WTC11 (cell line): Measurements from ENCODE around the gene PHYHD1. TPM values are rescaled to one million over a fixed set of nuclear protein-coding genes. Genes with fewer than 3 reads are reported as not detected.

ENCODE experiments used
- ATAC-seq: fragments of 200-7000 bp; cut with Tn5 transposase; 2 replicates; pipeline ENCODE4 v1.10.0; 2021; ENCODE audit warnings: mild to moderate bottlenecking, moderate library complexity
- CTCF ChIA-PET: fragments of 300-600 bp; sonication (Branson Sonifier 250); formaldehyde crosslinking; loops from one replicate; lab custom pipeline; 2021; ENCODE audit warnings: antibody characterized with exemption; lab: Charles Lee
- POLR2A ChIA-PET: fragments of 350-600 bp; sonication (Branson Sonifier 250); formaldehyde crosslinking; loops from one replicate; lab custom pipeline; 2021; ENCODE audit warnings: antibody characterized with exemption; lab: Charles Lee
- DNase-seq: peaks from one replicate; pipeline ENCODE4 v3.0.0; 2021; ENCODE audit warnings: low spot score
- H3K27ac Mint-ChIP-seq: 2 replicates; pipeline ENCODE4 v1.8.0; 2021; ENCODE audit warnings: mixed read lengths
- H3K27me3 Mint-ChIP-seq: 2 replicates; pipeline ENCODE4 v1.8.0; 2021; ENCODE audit warnings: low read depth, mild to moderate bottlenecking, moderate library complexity, mixed read lengths
- H3K36me3 Mint-ChIP-seq: 2 replicates; pipeline ENCODE4 v1.8.0; 2021; ENCODE audit warnings: mixed read lengths
- H3K4me1 Mint-ChIP-seq: 2 replicates; pipeline ENCODE4 v1.8.0; 2022; ENCODE audit warnings: mixed read lengths
- H3K4me3 Mint-ChIP-seq: 2 replicates; pipeline ENCODE4 v1.8.0; 2021; ENCODE audit warnings: mild to moderate bottlenecking, moderate library complexity, mixed read lengths
- H3K9me3 Mint-ChIP-seq: 2 replicates; pipeline ENCODE4 v1.8.0; 2021; ENCODE audit warnings: mixed read lengths
- FOXJ3 ChIP-seq: sonication (generic); formaldehyde crosslinking; IDR thresholded peaks from 2 replicates; pipeline ENCODE4 v1.9.0; 2021; ENCODE audit warnings: missing genetic modification reagents, mild to moderate bottlenecking, borderline replicate concordance
- FOXP1 ChIP-seq: sonication (generic); formaldehyde crosslinking; IDR thresholded peaks from 2 replicates; pipeline ENCODE4 v1.8.0; 2022; ENCODE audit warnings: missing genetic modification reagents, mild to moderate bottlenecking, moderate library complexity, borderline replicate concordance
- GTF2I ChIP-seq: fragments of 250-450 bp; sonication (Bioruptor Pico); conservative IDR thresholded peaks from 2 replicates; pipeline ENCODE4 v1.4.0; 2021; ENCODE audit warnings: mild to moderate bottlenecking
- NFYB ChIP-seq: sonication (generic); formaldehyde crosslinking; conservative IDR thresholded peaks from 2 replicates; pipeline ENCODE4 v1.8.0; 2022; ENCODE audit warnings: low read depth, missing genetic modification reagents
- NR2C2 ChIP-seq: sonication (generic); formaldehyde crosslinking; IDR thresholded peaks from 2 replicates; pipeline ENCODE4 v1.8.0; 2022; ENCODE audit warnings: mild to moderate bottlenecking, missing genetic modification reagents
- PRRX2 ChIP-seq: fragments of 250-450 bp; sonication (Bioruptor Pico); IDR thresholded peaks from 2 replicates; pipeline ENCODE4 v1.8.0; 2021; ENCODE audit warnings: mild to moderate bottlenecking
- RORB ChIP-seq: fragments of 250-450 bp; sonication (Bioruptor Pico); IDR thresholded peaks from 2 replicates; pipeline ENCODE4 v1.9.0; 2021; ENCODE audit warnings: mild to moderate bottlenecking
- SMAD4 ChIP-seq: sonication (generic); formaldehyde crosslinking; IDR thresholded peaks from 2 replicates; pipeline ENCODE4 v1.8.0; 2022; ENCODE audit warnings: mild to moderate bottlenecking, missing genetic modification reagents
- SOX15 ChIP-seq: fragments of 250-450 bp; sonication (Bioruptor Pico); IDR thresholded peaks from 2 replicates; pipeline ENCODE4 v1.9.0; 2021; ENCODE audit warnings: mild to moderate bottlenecking
- total RNA-seq: library from RNA; stranded (reverse); gene quantifications from 3 replicates; pipeline ENCODE4 v1.2.3, GENCODE V29; 2021
- TF ChIP-seq, protein P1 (sequence below): sonication (generic); formaldehyde crosslinking; IDR thresholded peaks from 2 replicates; pipeline ENCODE4 v1.8.0; 2022; ENCODE audit warnings: missing genetic modification reagents
- TF ChIP-seq, protein P2 (sequence below): sonication (generic); formaldehyde crosslinking; IDR thresholded peaks from 2 replicates; pipeline ENCODE4 v1.8.1; 2023; ENCODE audit warnings: mild to moderate bottlenecking, missing genetic modification reagents, moderate library complexity
- TF ChIP-seq, protein P3 (sequence below): sonication (generic); formaldehyde crosslinking; IDR thresholded peaks from 2 replicates; pipeline ENCODE4 v1.8.0; 2022; ENCODE audit warnings: mild to moderate bottlenecking, missing genetic modification reagents
- TF ChIP-seq, protein P4 (sequence below): sonication (generic); formaldehyde crosslinking; IDR thresholded peaks from 2 replicates; pipeline ENCODE4 v1.8.0; 2023; ENCODE audit warnings: mild to moderate bottlenecking, missing genetic modification reagents
- TF ChIP-seq, protein P5 (sequence below): fragments of 250-450 bp; sonication (Bioruptor Pico); IDR thresholded peaks from 2 replicates; pipeline ENCODE4 v1.9.0; 2021; ENCODE audit warnings: moderate library complexity, mild to moderate bottlenecking, inconsistent platforms, borderline replicate concordance
- TF ChIP-seq, protein P6 (sequence below): fragments of 250-450 bp; sonication (Bioruptor Pico); IDR thresholded peaks from 2 replicates; pipeline ENCODE4 v1.9.0; 2021; ENCODE audit warnings: mild to moderate bottlenecking, borderline replicate concordance
- TF ChIP-seq, protein P7 (sequence below): fragments of 250-450 bp; sonication (Bioruptor Pico); conservative IDR thresholded peaks from 2 replicates; pipeline ENCODE4 v1.9.0; 2021; ENCODE audit warnings: mild to moderate bottlenecking
- TF ChIP-seq, protein P8 (sequence below): sonication (generic); formaldehyde crosslinking; IDR thresholded peaks from 2 replicates; pipeline ENCODE4 v1.8.1; 2022; ENCODE audit warnings: low read depth, missing genetic modification reagents, borderline replicate concordance

PHYHD1 gene
- total RNA-seq, 1 experiment from 2014 or later, result 14.6 TPM

DNA sequence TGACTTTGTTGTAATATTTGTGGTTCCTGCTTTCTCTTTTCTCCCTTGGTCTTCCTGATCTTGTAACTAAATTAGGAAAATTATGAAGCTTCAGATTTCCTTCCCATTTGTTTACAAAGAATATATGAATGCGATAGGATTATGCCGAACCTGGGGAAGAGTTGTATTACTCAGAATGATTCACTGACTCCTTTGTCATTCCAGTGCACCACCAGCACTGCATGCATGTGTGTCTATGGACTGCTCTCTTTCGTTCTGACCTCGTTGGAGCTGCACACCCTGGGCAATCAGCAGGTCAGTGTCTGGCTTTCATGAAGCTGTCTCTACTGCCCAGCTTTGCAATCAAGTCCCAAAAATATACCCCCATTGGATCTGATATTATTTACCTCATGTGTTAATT, 52.2 kb downstream of the PHYHD1 start (continued):
- no peak for TF ChIP-seq GTF2I (CRISPR knock-in tag)
- TF ChIP-seq, protein P1, sequence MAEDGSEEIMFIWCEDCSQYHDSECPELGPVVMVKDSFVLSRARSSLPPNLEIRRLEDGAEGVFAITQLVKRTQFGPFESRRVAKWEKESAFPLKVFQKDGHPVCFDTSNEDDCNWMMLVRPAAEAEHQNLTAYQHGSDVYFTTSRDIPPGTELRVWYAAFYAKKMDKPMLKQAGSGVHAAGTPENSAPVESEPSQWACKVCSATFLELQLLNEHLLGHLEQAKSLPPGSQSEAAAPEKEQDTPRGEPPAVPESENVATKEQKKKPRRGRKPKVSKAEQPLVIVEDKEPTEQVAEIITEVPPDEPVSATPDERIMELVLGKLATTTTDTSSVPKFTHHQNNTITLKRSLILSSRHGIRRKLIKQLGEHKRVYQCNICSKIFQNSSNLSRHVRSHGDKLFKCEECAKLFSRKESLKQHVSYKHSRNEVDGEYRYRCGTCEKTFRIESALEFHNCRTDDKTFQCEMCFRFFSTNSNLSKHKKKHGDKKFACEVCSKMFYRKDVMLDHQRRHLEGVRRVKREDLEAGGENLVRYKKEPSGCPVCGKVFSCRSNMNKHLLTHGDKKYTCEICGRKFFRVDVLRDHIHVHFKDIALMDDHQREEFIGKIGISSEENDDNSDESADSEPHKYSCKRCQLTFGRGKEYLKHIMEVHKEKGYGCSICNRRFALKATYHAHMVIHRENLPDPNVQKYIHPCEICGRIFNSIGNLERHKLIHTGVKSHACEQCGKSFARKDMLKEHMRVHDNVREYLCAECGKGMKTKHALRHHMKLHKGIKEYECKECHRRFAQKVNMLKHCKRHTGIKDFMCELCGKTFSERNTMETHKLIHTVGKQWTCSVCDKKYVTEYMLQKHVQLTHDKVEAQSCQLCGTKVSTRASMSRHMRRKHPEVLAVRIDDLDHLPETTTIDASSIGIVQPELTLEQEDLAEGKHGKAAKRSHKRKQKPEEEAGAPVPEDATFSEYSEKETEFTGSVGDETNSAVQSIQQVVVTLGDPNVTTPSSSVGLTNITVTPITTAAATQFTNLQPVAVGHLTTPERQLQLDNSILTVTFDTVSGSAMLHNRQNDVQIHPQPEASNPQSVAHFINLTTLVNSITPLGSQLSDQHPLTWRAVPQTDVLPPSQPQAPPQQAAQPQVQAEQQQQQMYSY (CRISPR knock-in tag), result no peak
- TF ChIP-seq FOXP1 (CRISPR knock-in tag), result no peak
- TF ChIP-seq, protein P2, sequence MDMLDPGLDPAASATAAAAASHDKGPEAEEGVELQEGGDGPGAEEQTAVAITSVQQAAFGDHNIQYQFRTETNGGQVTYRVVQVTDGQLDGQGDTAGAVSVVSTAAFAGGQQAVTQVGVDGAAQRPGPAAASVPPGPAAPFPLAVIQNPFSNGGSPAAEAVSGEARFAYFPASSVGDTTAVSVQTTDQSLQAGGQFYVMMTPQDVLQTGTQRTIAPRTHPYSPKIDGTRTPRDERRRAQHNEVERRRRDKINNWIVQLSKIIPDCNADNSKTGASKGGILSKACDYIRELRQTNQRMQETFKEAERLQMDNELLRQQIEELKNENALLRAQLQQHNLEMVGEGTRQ (CRISPR knock-in tag), result no peak
- TF ChIP-seq NR2C2, result no peak
- TF ChIP-seq, protein P3, sequence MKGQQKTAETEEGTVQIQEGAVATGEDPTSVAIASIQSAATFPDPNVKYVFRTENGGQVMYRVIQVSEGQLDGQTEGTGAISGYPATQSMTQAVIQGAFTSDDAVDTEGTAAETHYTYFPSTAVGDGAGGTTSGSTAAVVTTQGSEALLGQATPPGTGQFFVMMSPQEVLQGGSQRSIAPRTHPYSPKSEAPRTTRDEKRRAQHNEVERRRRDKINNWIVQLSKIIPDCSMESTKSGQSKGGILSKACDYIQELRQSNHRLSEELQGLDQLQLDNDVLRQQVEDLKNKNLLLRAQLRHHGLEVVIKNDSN (CRISPR knock-in tag), result no peak
- TF ChIP-seq, protein P4, sequence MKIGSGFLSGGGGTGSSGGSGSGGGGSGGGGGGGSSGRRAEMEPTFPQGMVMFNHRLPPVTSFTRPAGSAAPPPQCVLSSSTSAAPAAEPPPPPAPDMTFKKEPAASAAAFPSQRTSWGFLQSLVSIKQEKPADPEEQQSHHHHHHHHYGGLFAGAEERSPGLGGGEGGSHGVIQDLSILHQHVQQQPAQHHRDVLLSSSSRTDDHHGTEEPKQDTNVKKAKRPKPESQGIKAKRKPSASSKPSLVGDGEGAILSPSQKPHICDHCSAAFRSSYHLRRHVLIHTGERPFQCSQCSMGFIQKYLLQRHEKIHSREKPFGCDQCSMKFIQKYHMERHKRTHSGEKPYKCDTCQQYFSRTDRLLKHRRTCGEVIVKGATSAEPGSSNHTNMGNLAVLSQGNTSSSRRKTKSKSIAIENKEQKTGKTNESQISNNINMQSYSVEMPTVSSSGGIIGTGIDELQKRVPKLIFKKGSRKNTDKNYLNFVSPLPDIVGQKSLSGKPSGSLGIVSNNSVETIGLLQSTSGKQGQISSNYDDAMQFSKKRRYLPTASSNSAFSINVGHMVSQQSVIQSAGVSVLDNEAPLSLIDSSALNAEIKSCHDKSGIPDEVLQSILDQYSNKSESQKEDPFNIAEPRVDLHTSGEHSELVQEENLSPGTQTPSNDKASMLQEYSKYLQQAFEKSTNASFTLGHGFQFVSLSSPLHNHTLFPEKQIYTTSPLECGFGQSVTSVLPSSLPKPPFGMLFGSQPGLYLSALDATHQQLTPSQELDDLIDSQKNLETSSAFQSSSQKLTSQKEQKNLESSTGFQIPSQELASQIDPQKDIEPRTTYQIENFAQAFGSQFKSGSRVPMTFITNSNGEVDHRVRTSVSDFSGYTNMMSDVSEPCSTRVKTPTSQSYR (CRISPR knock-in tag), result no peak

DNA sequence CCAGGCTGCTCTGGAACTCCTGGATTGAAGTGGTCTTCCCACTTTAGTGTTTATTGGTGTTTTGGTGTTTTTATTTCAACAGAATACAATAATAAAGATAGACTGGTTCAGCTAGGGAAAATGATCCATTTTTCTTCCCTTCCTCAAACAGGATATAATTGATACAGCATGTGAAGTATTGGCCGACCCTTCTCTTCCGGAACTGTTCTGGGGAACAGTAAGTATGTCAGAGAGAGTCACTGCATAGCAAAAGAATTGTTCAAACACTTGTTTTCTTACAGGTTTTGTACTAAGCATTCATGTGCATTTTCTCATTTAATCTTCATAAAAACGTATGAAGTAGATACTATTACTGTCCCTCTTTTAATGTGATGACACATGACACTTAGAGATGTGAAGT, 58.3 kb downstream of the PHYHD1 start:
- no peak for ATAC-seq
- TF ChIP-seq SOX15, result no peak
- Mint-ChIP-seq H3K27ac (no peak overlapping the region), H3K27me3 (no peaks in the 10 kb centered on the region), H3K36me3 (peaks cover 76% of the 10 kb centered on the region), H3K4me3 (no peak overlapping the region), H3K4me1 (no peaks in the 10 kb centered on the region), H3K9me3 (no peaks in the 10 kb centered on the region)
- ChIA-PET POLR2A (no interaction called here), CTCF (no interaction called here)
- DNase-seq, result no peak

DNA sequence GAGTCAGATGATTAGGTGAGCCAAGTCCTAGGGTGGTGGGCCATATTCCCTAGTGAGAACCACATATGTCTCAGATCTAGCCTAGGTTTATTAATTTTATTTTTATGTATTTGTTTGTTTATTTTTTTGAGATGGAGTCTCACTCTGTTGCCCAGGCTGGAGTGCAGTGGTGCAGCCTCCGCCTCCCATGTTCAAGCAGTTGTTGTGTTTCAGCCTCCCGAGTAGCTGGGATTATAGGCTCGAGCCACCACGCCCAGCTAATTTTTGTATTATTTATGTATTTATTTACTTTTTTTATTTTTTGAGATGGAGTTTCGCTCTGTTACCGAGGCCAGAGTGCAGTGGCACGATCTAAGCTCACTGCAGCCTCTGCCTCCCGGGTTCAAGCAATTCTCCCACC, 62.8 kb downstream of the PHYHD1 start:
- Mint-ChIP-seq H3K36me3 (peaks cover 85% of the 10 kb centered on the region), H3K9me3 (no peaks in the 10 kb centered on the region), H3K4me3 (no peak overlapping the region), H3K27ac (no peak overlapping the region), H3K4me1 (no peaks in the 10 kb centered on the region), H3K27me3 (no peaks in the 10 kb centered on the region)
- ATAC-seq (no peak), DNase-seq (no peak)
- ChIA-PET POLR2A (no interaction called here), CTCF (no interaction called here)
- TF ChIP-seq RORB (no peak), FOXJ3 (CRISPR knock-in tag) (no peak), NFYB (CRISPR knock-in tag) (no peak), SMAD4 (CRISPR knock-in tag) (no peak), PRRX2 (CRISPR knock-in tag) (no peak)
- TF ChIP-seq, protein P5, sequence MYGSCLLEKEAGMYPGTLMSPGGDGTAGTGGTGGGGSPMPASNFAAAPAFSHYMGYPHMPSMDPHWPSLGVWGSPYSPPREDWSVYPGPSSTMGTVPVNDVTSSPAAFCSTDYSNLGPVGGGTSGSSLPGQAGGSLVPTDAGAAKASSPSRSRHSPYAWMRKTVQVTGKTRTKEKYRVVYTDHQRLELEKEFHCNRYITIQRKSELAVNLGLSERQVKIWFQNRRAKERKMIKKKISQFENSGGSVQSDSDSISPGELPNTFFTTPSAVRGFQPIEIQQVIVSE (CRISPR knock-in tag), result no peak
- TF ChIP-seq, protein P6, sequence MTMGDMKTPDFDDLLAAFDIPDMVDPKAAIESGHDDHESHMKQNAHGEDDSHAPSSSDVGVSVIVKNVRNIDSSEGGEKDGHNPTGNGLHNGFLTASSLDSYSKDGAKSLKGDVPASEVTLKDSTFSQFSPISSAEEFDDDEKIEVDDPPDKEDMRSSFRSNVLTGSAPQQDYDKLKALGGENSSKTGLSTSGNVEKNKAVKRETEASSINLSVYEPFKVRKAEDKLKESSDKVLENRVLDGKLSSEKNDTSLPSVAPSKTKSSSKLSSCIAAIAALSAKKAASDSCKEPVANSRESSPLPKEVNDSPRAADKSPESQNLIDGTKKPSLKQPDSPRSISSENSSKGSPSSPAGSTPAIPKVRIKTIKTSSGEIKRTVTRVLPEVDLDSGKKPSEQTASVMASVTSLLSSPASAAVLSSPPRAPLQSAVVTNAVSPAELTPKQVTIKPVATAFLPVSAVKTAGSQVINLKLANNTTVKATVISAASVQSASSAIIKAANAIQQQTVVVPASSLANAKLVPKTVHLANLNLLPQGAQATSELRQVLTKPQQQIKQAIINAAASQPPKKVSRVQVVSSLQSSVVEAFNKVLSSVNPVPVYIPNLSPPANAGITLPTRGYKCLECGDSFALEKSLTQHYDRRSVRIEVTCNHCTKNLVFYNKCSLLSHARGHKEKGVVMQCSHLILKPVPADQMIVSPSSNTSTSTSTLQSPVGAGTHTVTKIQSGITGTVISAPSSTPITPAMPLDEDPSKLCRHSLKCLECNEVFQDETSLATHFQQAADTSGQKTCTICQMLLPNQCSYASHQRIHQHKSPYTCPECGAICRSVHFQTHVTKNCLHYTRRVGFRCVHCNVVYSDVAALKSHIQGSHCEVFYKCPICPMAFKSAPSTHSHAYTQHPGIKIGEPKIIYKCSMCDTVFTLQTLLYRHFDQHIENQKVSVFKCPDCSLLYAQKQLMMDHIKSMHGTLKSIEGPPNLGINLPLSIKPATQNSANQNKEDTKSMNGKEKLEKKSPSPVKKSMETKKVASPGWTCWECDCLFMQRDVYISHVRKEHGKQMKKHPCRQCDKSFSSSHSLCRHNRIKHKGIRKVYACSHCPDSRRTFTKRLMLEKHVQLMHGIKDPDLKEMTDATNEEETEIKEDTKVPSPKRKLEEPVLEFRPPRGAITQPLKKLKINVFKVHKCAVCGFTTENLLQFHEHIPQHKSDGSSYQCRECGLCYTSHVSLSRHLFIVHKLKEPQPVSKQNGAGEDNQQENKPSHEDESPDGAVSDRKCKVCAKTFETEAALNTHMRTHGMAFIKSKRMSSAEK (CRISPR knock-in tag), result no peak
- TF ChIP-seq, protein P7, sequence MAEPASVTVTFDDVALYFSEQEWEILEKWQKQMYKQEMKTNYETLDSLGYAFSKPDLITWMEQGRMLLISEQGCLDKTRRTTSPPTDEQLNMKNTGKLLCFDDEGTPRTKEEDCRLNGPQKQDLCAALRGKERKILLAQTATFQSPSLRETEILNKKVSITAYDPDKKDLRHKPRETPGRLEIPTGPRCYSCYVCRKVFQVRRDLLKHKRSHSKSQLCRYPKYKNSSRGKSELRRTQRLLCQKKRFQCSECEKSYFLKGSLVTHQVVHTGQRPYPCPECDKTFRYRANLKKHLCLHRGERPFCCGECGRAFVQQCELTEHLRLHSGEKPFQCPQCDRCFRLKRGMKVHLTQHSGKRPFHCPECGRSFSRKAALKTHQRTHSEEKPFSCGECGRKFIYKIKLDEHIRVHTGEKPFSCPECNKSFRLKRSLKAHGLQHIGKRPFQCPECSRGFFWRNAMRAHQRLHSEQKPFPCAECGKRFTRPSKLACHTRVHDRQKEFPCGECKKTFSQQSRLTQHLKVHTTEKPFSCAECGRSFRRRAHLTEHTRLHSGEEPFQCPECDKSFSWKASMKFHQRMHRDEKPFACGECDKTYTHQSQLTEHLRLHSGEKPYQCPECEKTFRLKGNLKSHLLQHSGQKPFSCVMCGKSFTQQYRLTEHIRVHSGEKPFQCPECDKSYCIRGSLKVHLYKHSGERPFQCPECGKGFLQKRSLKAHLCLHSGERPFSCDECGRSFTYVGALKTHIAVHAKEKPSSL (CRISPR knock-in tag), result no peak
- TF ChIP-seq, protein P8, sequence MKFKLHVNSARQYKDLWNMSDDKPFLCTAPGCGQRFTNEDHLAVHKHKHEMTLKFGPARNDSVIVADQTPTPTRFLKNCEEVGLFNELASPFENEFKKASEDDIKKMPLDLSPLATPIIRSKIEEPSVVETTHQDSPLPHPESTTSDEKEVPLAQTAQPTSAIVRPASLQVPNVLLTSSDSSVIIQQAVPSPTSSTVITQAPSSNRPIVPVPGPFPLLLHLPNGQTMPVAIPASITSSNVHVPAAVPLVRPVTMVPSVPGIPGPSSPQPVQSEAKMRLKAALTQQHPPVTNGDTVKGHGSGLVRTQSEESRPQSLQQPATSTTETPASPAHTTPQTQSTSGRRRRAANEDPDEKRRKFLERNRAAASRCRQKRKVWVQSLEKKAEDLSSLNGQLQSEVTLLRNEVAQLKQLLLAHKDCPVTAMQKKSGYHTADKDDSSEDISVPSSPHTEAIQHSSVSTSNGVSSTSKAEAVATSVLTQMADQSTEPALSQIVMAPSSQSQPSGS (CRISPR knock-in tag), result no peak
